ENCODE measurements around the gene CFLAR. TPM values are rescaled to one million over a fixed set of nuclear protein-coding genes. Genes with fewer than 3 reads are reported as not detected.
"Not testable (repeated sequence)": the region's sequence is repeated elsewhere in the genome, so short reads cannot be mapped to it uniquely, and the experiment has no call there.

The CFLAR gene
- total RNA-seq, 2 experiments from 2014 or later = 255 to 270 TPM

- DNase-seq (no peak), ATAC-seq (no peak)
- no peaks in the 10 kb centered on the region for H3K9me3 Mint-ChIP-seq (ENCODE audit: low read depth)
- H3K27ac Mint-ChIP-seq = peak overlapping the region; percentile 7
- intact Hi-C loops (cut with DNase I, micrococcal nuclease) = loop anchor here in 1 of 2 experiments (2.0 kb wide), 1 partner anchor 16 kb away; no protein-coding TSS in a partner anchor
- peaks cover 32% of the 10 kb centered on the region for H3K4me1 Mint-ChIP-seq
- H3K36me3 Mint-ChIP-seq (ENCODE audit: low read depth) = peaks cover 55% of the 10 kb centered on the region
- no peak overlapping the region for H3K4me3 Mint-ChIP-seq
- ChIA-PET POLR2A (no interaction called here), CTCF (interaction anchor here (1.0 to 1.2 kb wide), 3 partner anchors 10 to 43 kb away, joined by 3 to 5 read pairs (median 3); no protein-coding TSS in a partner anchor)
- H3K27me3 Mint-ChIP-seq = no peaks in the 10 kb centered on the region
Measured at GRCh38 chr2:201148434-201148990, 32.5 kb downstream of the CFLAR start.

DNA sequence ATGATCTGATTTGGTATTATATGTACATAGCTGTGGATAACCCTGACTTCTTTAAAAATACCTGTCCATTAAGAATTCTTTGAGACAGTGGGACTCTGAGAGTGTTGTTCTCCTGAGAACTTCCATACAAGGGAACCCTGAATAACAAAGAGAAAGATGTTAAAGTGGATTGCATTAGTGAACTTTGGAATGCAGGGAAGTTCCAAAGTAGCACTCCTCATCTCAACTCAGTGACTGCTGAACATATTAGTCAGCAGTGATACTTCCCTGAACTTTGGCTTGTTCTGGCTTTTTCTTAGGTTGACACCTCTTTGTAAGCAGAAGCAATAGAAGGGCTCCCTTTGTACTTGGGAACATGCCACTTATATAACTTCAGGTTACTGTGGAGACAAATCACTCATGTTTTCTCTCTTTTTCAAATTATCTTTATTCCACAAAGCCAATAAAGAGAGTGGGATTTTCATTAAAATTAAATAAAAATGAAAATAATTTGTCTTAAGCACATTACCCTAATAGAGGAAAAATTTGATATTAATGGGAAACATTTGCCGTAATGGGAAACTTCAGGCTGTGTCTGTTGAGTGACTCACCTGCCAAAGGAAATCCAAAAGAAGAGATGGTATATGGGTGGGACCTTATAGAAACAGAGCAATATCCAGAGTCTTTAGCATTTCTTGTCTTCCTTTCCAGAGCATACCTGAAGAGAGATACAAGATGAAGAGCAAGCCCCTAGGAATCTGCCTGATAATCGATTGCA, 33.3 kb downstream of the CFLAR start:
- Mint-ChIP-seq H3K36me3 (ENCODE audit: low read depth) (peaks cover 58% of the 10 kb centered on the region), H3K4me1 (peaks cover 32% of the 10 kb centered on the region), H3K4me3 (no peak overlapping the region), H3K9me3 (ENCODE audit: low read depth) (no peaks in the 10 kb centered on the region), H3K27ac (peak overlapping the region; percentile 73), H3K27me3 (no peaks in the 10 kb centered on the region)
- ChIA-PET POLR2A (no interaction called here), CTCF (interaction anchor here (1.0 to 1.2 kb wide), 3 partner anchors 10 to 44 kb away, joined by 3 to 5 read pairs (median 3); no protein-coding TSS in a partner anchor)
- DNase-seq (no peak), ATAC-seq (no peak)
- intact Hi-C loops (cut with DNase I, micrococcal nuclease) = loop anchor here in 1 of 2 experiments (2.0 kb wide), 1 partner anchor 16 kb away; no protein-coding TSS in a partner anchor

DNA sequence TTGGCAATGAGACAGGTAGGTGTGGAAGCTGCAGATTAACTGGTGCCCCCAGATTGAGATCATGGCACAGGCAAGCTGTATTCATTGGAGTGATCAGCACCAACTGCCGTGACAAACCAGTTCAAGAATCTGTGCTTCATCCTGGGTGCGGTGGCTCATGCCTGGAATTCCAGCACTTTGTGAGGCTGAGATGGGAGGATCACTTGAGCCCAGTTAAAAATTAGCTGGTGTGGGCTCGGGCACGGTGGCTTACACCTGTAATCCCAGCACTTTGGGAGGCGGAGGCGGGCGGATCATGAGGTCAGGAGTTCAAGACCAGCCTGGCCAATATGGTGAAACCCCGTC, 33.8 kb downstream of the CFLAR start:
- intact Hi-C loops (cut with DNase I, micrococcal nuclease) = loop anchor here (2.0 kb wide), 1 partner anchor 17 kb away; no protein-coding TSS in a partner anchor
- peak overlapping the region; percentile 73 for H3K27ac Mint-ChIP-seq
- ATAC-seq; H3K9me3 Mint-ChIP-seq (ENCODE audit: low read depth); H3K4me3 Mint-ChIP-seq; DNase-seq; H3K27me3 Mint-ChIP-seq: not testable (repeated sequence)
- H3K4me1 Mint-ChIP-seq = peaks cover 35% of the 10 kb centered on the region
- CTCF ChIA-PET = interaction anchor here (0.9 to 1.5 kb wide), 3 partner anchors 11 to 28 kb away, joined by 3 to 5 read pairs (median 3); no protein-coding TSS in a partner anchor
- POLR2A ChIA-PET = interaction anchor here (0.7 kb wide), 1 partner anchor 12 kb away, joined by 3 read pairs; no protein-coding TSS in a partner anchor
- H3K36me3 Mint-ChIP-seq (ENCODE audit: low read depth) = peaks cover 63% of the 10 kb centered on the region

DNA sequence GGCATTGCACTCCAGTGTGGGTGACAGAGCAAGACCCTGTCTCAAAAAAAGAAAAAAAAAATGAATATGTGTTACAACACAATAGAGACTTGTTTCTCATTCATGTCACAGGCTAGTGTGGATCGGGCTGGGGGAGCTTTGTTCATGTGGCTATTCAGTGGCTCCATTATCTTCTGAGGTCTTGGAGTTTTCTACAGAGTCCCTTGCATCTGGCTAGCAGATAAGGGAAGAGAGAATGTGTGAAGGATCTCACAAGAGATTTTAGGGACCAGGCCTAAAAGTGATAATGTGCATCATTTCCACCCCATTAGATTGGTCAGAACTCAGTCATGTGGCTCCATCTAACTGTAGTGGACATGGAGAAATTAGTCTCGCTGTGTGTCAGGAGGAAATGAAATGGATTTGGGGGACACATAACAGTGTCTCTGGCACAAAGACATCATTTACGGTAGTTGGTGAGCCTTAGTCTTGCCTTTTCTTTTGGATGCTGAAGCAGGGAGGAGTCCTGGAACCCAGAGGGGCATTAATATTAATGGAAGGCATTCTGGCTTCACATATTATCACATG, 34.6 kb downstream of the CFLAR start:
- no peaks in the 10 kb centered on the region for H3K27me3 Mint-ChIP-seq
- peak overlapping the region; percentile 88 for H3K27ac Mint-ChIP-seq
- intact Hi-C loops (cut with DNase I, micrococcal nuclease) = loop anchor here in 1 of 2 experiments (2.0 kb wide), 1 partner anchor 18 kb away; no protein-coding TSS in a partner anchor
- DNase-seq = no peak
- CTCF ChIA-PET = interaction anchor here (0.9 to 1.9 kb wide), 4 partner anchors 10 to 33 kb away, joined by 3 to 7 read pairs (median 4); no protein-coding TSS in a partner anchor
- H3K9me3 Mint-ChIP-seq (ENCODE audit: low read depth) = no peaks in the 10 kb centered on the region
- peaks cover 36% of the 10 kb centered on the region for H3K4me1 Mint-ChIP-seq
- H3K4me3 Mint-ChIP-seq = no peak overlapping the region
- ATAC-seq = no peak
- H3K36me3 Mint-ChIP-seq (ENCODE audit: low read depth) = peaks cover 69% of the 10 kb centered on the region
- POLR2A ChIA-PET = interaction anchor here (0.7 kb wide), 1 partner anchor 13 kb away, joined by 3 read pairs; no protein-coding TSS in a partner anchor

GRCh38 chr2:201151127-201151981, 35.4 kb downstream of the CFLAR start:
- intact Hi-C loops (cut with DNase I, micrococcal nuclease) = loop anchor here in 1 of 2 experiments (2.0 kb wide), 1 partner anchor 19 kb away; no protein-coding TSS in a partner anchor
- peaks cover 74% of the 10 kb centered on the region for H3K36me3 Mint-ChIP-seq (ENCODE audit: low read depth)
- H3K4me1 Mint-ChIP-seq = peaks cover 36% of the 10 kb centered on the region
- peak; percentile 56 for ATAC-seq
- H3K4me3 Mint-ChIP-seq = no peak overlapping the region
- H3K27me3 Mint-ChIP-seq = no peaks in the 10 kb centered on the region
- CTCF ChIA-PET = interaction anchor here (1.3 to 1.9 kb wide), 3 partner anchors 9 to 33 kb away, joined by 3 to 7 read pairs (median 5); no protein-coding TSS in a partner anchor
- DNase-seq = no peak
- peak overlapping the region; percentile 88 for H3K27ac Mint-ChIP-seq
- H3K9me3 Mint-ChIP-seq (ENCODE audit: low read depth) = no peaks in the 10 kb centered on the region
- POLR2A ChIA-PET = interaction anchor here (0.6 to 0.7 kb wide), 2 partner anchors 32 to 35 kb away, joined by 3 to 4 read pairs; partner anchors contain the start of gene CFLAR

DNA sequence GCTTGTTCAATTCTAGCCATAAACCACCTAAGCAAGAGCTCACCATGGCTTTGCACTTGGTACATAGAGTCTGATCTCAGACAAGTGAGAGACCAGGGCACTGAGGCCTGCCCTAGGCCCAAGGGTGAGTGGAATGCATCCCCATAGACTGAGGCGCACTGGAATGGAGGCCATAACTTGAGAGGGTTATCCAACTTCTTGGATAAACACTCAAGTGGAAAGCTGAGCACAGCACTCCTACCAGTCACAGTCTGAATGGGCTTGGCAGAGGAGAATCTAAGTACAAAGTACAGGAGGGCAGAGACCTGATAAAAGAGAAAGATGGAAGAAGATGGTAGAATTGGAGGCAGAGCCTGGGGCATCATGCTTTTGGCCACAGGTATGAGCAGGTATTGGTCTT, 36.6 kb downstream of the CFLAR start:
- Mint-ChIP-seq H3K27ac (peak overlapping the region; percentile 30), H3K4me3 (no peak overlapping the region), H3K36me3 (ENCODE audit: low read depth) (peaks cover 70% of the 10 kb centered on the region), H3K9me3 (ENCODE audit: low read depth) (no peaks in the 10 kb centered on the region), H3K27me3 (no peaks in the 10 kb centered on the region), H3K4me1 (peaks cover 43% of the 10 kb centered on the region)
- no peak for ATAC-seq
- no peak for DNase-seq
- CTCF ChIA-PET = no interaction called here
- POLR2A ChIA-PET = no interaction called here
- intact Hi-C loops (cut with DNase I, micrococcal nuclease) = no loop called here

DNA sequence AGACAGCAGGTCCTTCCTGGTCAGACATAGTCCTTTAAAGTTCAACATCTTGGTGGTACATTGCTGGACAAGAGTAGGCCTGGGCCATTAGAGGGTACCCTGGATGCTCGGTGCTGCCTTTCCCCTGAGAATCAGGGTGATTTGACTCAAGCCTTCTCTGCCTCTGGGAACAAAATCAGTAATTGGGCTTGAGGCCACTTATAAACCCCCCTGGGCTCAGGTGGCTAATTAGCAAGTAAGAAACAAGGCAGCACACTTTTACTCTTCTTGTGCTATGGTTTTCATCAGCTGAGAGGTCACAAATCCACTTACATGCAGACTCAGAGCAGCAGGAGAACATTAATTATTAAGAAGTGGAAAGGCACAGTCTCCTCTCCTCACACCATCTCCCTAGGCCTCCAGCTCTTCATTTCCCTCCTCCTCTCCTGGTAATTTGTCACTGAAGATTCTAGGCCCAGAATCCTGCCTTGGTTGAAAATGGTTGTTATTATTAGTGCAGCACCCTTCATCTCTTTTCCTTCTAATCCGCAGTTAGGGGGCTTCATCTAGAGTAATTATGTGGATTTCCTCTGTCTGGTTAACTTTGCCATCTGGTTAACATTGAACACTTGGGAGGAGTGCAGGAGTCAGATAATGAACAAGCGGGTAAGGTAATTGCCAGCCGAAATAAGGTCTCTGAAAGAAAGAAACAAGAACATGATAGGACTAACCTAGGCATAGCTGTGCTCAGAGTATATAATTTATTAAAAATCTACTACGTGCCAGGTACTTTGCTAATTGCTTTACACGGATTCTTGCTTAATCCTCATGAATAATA, 37.2 kb downstream of the CFLAR start:
- Mint-ChIP-seq H3K4me3 (no peak overlapping the region), H3K9me3 (ENCODE audit: low read depth) (no peaks in the 10 kb centered on the region), H3K27ac (peak overlapping the region; percentile 26)

GRCh38 chr2:201154615-201155399, 38.8 kb downstream of the CFLAR start:
- CTCF ChIA-PET = interaction anchor here (0.5 to 2.0 kb wide), 9 partner anchors 9 to 253 kb away, joined by 3 to 8 read pairs (median 4); no protein-coding TSS in a partner anchor
- Mint-ChIP-seq H3K27me3 (no peaks in the 10 kb centered on the region), H3K27ac (peak overlapping the region; percentile 69)

More for the DNA sequence above, 37.2 kb downstream of the CFLAR start:
- peaks cover 77% of the 10 kb centered on the region for H3K36me3 Mint-ChIP-seq (ENCODE audit: low read depth)
- H3K4me1 Mint-ChIP-seq = peaks cover 50% of the 10 kb centered on the region
- ATAC-seq (no peak), DNase-seq (no peak)
- ChIA-PET POLR2A (interaction anchor here (0.6 kb wide), 1 partner anchor 22 kb away, joined by 3 read pairs; no protein-coding TSS in a partner anchor), CTCF (interaction anchor here (1.0 to 1.4 kb wide), 3 partner anchors 79 to 252 kb away, joined by 3 to 6 read pairs (median 4); no protein-coding TSS in a partner anchor)
- intact Hi-C loops (cut with DNase I, micrococcal nuclease) = no loop called here
- no peaks in the 10 kb centered on the region for H3K27me3 Mint-ChIP-seq

DNA sequence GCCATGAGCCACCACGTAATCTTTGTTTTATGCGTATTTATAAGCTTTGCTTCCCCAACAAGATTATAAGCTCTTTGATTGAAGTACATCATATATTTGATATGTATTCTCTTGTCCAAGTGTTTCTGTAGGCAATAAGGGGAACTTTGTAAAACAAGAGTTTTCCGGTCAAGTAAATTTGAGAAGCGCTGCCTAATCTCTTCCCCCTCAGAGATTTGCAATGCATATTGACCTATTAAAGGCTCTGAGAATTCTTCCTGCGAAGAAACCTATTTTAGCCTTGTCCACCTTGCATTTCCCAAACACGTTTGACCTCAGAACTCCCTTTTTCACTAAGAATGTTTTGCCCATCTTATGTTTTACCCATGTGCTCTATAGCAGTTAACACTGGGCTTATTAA, 40.1 kb downstream of the CFLAR start:
- Mint-ChIP-seq H3K9me3 (ENCODE audit: low read depth) (no peaks in the 10 kb centered on the region), H3K27me3 (no peaks in the 10 kb centered on the region), H3K4me3 (no peak overlapping the region), H3K36me3 (ENCODE audit: low read depth) (peaks cover 71% of the 10 kb centered on the region), H3K27ac (peak overlapping the region; percentile 25), H3K4me1 (peaks cover 30% of the 10 kb centered on the region)
- DNase-seq (no peak), ATAC-seq (no peak)
- ChIA-PET POLR2A (no interaction called here), CTCF (interaction anchor here (1.0 to 2.0 kb wide), 2 partner anchors 11 to 35 kb away, joined by 5 to 8 read pairs; no protein-coding TSS in a partner anchor)
- intact Hi-C loops (cut with DNase I, micrococcal nuclease) = loop anchor here (5.0 kb wide), 2 partner anchors 84 to 254 kb away; partner anchors contain the start of genes HYCC2 (in 2 of the 2) and NDUFB3 (in 2 of the 2)

More at GRCh38 chr2:201154615-201155399, 38.8 kb downstream of the CFLAR start:
- POLR2A ChIA-PET = interaction anchor here (0.6 kb wide), 1 partner anchor 298 kb away, joined by 3 read pairs; no protein-coding TSS in a partner anchor
- H3K9me3 Mint-ChIP-seq (ENCODE audit: low read depth) = no peaks in the 10 kb centered on the region
- peaks cover 39% of the 10 kb centered on the region for H3K4me1 Mint-ChIP-seq
- intact Hi-C loops (cut with DNase I, micrococcal nuclease) = loop anchor here (5.0 kb wide), 2 partner anchors 83 to 253 kb away; partner anchors contain the start of genes HYCC2 (in 2 of the 2) and NDUFB3 (in 2 of the 2)
- no peak for DNase-seq
- ATAC-seq = no peak
- H3K4me3 Mint-ChIP-seq = no peak overlapping the region
- peaks cover 71% of the 10 kb centered on the region for H3K36me3 Mint-ChIP-seq (ENCODE audit: low read depth)
